Panc1 (cell line): ENCODE data around the gene FAM83D.

Experiments
- CTCF ChIP-seq: fragments of 450-650 bp; IDR thresholded peaks from 2 replicates; pipeline ENCODE4 v1.5.1; 2017; ENCODE audit warnings: mild to moderate bottlenecking
- POLR2AphosphoS5 ChIP-seq: IDR thresholded peaks from 2 replicates; pipeline ENCODE4 v1.6.1; 2012; ENCODE audit warnings: mild to moderate bottlenecking, low read depth, low read length, moderate library complexity
- REST ChIP-seq, 2 experiments: IDR thresholded peaks; 2 replicates each; pipeline ENCODE4 v1.6.1; 2011 to 2012; ENCODE audit warnings: low read depth in 2 of 2, control low read depth in 1 of 2, low read length in 1 of 2, mild to moderate bottlenecking in 1 of 2, moderate library complexity in 1 of 2; ENCODE audit not compliant: insufficient read depth in 1 of 2
- SIN3A ChIP-seq: IDR thresholded peaks from 2 replicates; pipeline ENCODE4 v1.6.1; 2012; ENCODE audit warnings: low read depth, mild to moderate bottlenecking, low read length, moderate library complexity, borderline replicate concordance; ENCODE audit not compliant: insufficient read depth
- TCF7L2 ChIP-seq: IDR thresholded peaks from 2 replicates; pipeline ENCODE4 v1.6.1; 2011; ENCODE audit warnings: mild to moderate bottlenecking, low read depth, low read length, inconsistent platforms

- TF ChIP-seq CTCF (no peak), REST (IDR thresholded peaks at IDR 0.05; ENCODE audit: insufficient read depth in 1 of 2, low read depth in 2 of 2, low read length in 1 of 2) (no peak), POLR2AphosphoS5 (no peak), SIN3A (no peak), TCF7L2 (no peak)
Measured at GRCh38 chr20:38951611-38952010, 25.4 kb downstream of the FAM83D start.
